Measurements from ENCODE around the gene CYYR1. TPM values are rescaled to one million over a fixed set of nuclear protein-coding genes. Genes with fewer than 3 reads are reported as not detected.

The CYYR1 gene
- polyA plus RNA-seq, 1 donor from 2014 or later: 0.62 TPM

DNA sequence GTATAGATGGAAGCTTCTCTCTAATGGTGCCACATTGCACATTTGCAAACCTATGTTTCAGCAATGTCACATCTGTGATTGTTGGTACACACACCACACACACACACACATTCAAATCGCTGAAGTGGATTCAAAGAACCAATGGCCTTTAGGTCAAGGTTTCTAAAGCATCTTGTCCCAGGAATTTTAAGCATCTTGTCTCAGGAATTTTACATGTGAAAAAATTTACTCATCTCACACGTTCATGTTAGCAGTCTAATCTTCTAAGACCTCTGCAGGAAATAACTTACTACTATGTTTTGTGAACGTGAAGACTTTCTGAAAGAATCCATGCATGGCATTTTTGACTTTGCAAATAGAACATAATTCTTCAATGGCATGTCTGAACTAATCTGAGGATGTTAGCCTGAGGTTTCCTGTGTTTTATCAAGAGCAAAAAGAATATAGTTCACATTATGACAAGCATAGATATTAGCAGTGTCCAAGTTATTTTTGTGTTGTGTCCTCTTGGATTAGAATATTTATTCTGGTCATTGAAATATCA lies 125.1 kb downstream of the CYYR1 start:
- no peak for TF ChIP-seq EZH2 (IDR thresholded peaks at IDR 0.05; ENCODE audit: borderline replicate concordance, insufficient read depth, low read length, poor library complexity, severe bottlenecking)
- no peak for TF ChIP-seq EP300 (conservative IDR thresholded peaks at IDR 0.05; ENCODE audit: poor library complexity, severe bottlenecking)
- TF ChIP-seq, protein P1, sequence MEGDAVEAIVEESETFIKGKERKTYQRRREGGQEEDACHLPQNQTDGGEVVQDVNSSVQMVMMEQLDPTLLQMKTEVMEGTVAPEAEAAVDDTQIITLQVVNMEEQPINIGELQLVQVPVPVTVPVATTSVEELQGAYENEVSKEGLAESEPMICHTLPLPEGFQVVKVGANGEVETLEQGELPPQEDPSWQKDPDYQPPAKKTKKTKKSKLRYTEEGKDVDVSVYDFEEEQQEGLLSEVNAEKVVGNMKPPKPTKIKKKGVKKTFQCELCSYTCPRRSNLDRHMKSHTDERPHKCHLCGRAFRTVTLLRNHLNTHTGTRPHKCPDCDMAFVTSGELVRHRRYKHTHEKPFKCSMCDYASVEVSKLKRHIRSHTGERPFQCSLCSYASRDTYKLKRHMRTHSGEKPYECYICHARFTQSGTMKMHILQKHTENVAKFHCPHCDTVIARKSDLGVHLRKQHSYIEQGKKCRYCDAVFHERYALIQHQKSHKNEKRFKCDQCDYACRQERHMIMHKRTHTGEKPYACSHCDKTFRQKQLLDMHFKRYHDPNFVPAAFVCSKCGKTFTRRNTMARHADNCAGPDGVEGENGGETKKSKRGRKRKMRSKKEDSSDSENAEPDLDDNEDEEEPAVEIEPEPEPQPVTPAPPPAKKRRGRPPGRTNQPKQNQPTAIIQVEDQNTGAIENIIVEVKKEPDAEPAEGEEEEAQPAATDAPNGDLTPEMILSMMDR (IDR thresholded peaks at IDR 0.05; ENCODE audit: poor library complexity, severe bottlenecking): no peak
- no peak for TF ChIP-seq POLR2AphosphoS5 (IDR thresholded peaks at IDR 0.05)
- TF ChIP-seq MXI1 (conservative IDR thresholded peaks at IDR 0.05; ENCODE audit: poor library complexity, severe bottlenecking): no peak
- no peak for TF ChIP-seq SMC3 (conservative IDR thresholded peaks at IDR 0.05; ENCODE audit: poor library complexity)
- TF ChIP-seq RAD21 (conservative IDR thresholded peaks at IDR 0.05): no peak
- no peak for TF ChIP-seq TAF1 (IDR thresholded peaks at IDR 0.05; ENCODE audit: low read depth)
- TF ChIP-seq REST (IDR thresholded peaks at IDR 0.05; ENCODE audit: borderline replicate concordance): no peak
- Histone ChIP-seq H3K27ac (ENCODE audit: low read length) (no peak overlapping the region), H3K9me2 (ENCODE audit: insufficient read depth, low read length) (no peaks in the 10 kb centered on the region), H3K4me3 (ENCODE audit: low read length) (no peak overlapping the region), H3K27me3 (ENCODE audit: insufficient read depth, low read depth, low read length) (no peaks in the 10 kb centered on the region), H3K36me3 (ENCODE audit: insufficient read depth, low read length) (no peaks in the 10 kb centered on the region), H4K20me1 (ENCODE audit: insufficient read depth) (no peaks in the 10 kb centered on the region), H2AFZ (ENCODE audit: low read depth, low read length) (no peak overlapping the region), H3K9me3 (ENCODE audit: low read length) (no peaks in the 10 kb centered on the region), H3F3A (ENCODE audit: insufficient read depth, low read length, poor library complexity, severe bottlenecking) (no peaks in the 10 kb centered on the region), H3K79me2 (replicated peaks; ENCODE audit: insufficient read depth, low read length) (no peaks in the 10 kb centered on the region), H3K9ac (ENCODE audit: low read length) (no peak overlapping the region), H3K4me2 (ENCODE audit: low read length) (no peak overlapping the region)

GRCh38 chr21:26445440-26445839 lies 127.6 kb downstream of the CYYR1 start:
- Histone ChIP-seq H3K9me3 (ENCODE audit: low read length) (no peaks in the 10 kb centered on the region), H2AFZ (ENCODE audit: low read depth, low read length) (no peak overlapping the region), H3K9me2 (ENCODE audit: insufficient read depth, low read length) (no peaks in the 10 kb centered on the region), H3K27ac (ENCODE audit: low read length) (no peak overlapping the region), H3K4me2 (ENCODE audit: low read length) (no peak overlapping the region), H3K27me3 (ENCODE audit: insufficient read depth, low read depth, low read length) (no peaks in the 10 kb centered on the region), H3K79me2 (replicated peaks; ENCODE audit: insufficient read depth, low read length) (no peaks in the 10 kb centered on the region), H3K36me3 (ENCODE audit: insufficient read depth, low read length) (no peaks in the 10 kb centered on the region), H4K20me1 (ENCODE audit: insufficient read depth) (no peaks in the 10 kb centered on the region), H3K4me3 (ENCODE audit: low read length) (no peak overlapping the region), H3F3A (ENCODE audit: insufficient read depth, low read length, poor library complexity, severe bottlenecking) (no peaks in the 10 kb centered on the region), H3K9ac (ENCODE audit: low read length) (no peak overlapping the region)
- no peak for TF ChIP-seq MXI1 (conservative IDR thresholded peaks at IDR 0.05; ENCODE audit: poor library complexity, severe bottlenecking)
- no peak for TF ChIP-seq POLR2AphosphoS5 (IDR thresholded peaks at IDR 0.05)
- no peak for TF ChIP-seq EZH2 (IDR thresholded peaks at IDR 0.05; ENCODE audit: borderline replicate concordance, insufficient read depth, low read length, poor library complexity, severe bottlenecking)
- no peak for TF ChIP-seq TAF1 (IDR thresholded peaks at IDR 0.05; ENCODE audit: low read depth)
- TF ChIP-seq, protein P1 (IDR thresholded peaks at IDR 0.05; ENCODE audit: poor library complexity, severe bottlenecking): no peak

All from neural cell (in vitro differentiated cells).